GM19328 (cell line): ENCODE data around the gene LGR6.

Experiments used
- ATAC-seq: cut with Tn5 transposase; IDR thresholded peaks from one replicate; pipeline ENCODE4 v1.9.1; 2021; ENCODE audit warnings: mild to moderate bottlenecking, moderate library complexity; ENCODE audit not compliant: unreplicated experiment

Gene LGR6

GRCh38 chr1:202199040-202199889, 5.7 kb downstream of the LGR6 start:
- no peak for ATAC-seq

- no peak for ATAC-seq
Observed at GRCh38 chr1:202200112-202200548, 6.5 kb downstream of the LGR6 start.

GRCh38 chr1:202200669-202201068, 7.1 kb downstream of the LGR6 start:
- no peak for ATAC-seq

- ATAC-seq: no peak
Observed at GRCh38 chr1:202201266-202201665, 7.7 kb downstream of the LGR6 start.

- ATAC-seq: no peak
Observed at GRCh38 chr1:202201971-202202370, 8.4 kb downstream of the LGR6 start.

- no peak for ATAC-seq
Observed at GRCh38 chr1:202202500-202203168, 9.0 kb downstream of the LGR6 start.

GRCh38 chr1:202203238-202204039, 9.8 kb downstream of the LGR6 start:
- ATAC-seq: no peak

- no peak for ATAC-seq
Observed at GRCh38 chr1:202204065-202204464, 10.5 kb downstream of the LGR6 start.

GRCh38 chr1:202205523-202206190, 12.1 kb downstream of the LGR6 start:
- ATAC-seq: no peak

- ATAC-seq: no peak
Observed at GRCh38 chr1:202207292-202207691, 13.7 kb downstream of the LGR6 start.

GRCh38 chr1:202208351-202208857, 14.8 kb downstream of the LGR6 start:
- ATAC-seq: no peak

GRCh38 chr1:202210385-202210784, 16.8 kb downstream of the LGR6 start:
- no peak for ATAC-seq

GRCh38 chr1:202210969-202211368, 17.4 kb downstream of the LGR6 start:
- no peak for ATAC-seq

- no peak for ATAC-seq
Observed at GRCh38 chr1:202212787-202213186, 19.2 kb downstream of the LGR6 start.

GRCh38 chr1:202213361-202214088, 19.9 kb downstream of the LGR6 start:
- ATAC-seq: no peak

GRCh38 chr1:202214089-202214843, 20.7 kb downstream of the LGR6 start:
- ATAC-seq: no peak

- no peak for ATAC-seq
Observed at GRCh38 chr1:202215472-202216130, 22.0 kb downstream of the LGR6 start.

- no peak for ATAC-seq
Observed at GRCh38 chr1:202216691-202217090, 23.1 kb downstream of the LGR6 start.

GRCh38 chr1:202217516-202217915, 23.9 kb downstream of the LGR6 start:
- ATAC-seq: no peak
